Thyroid gland (tissue), 4 donors: ENCODE data around the gene SDCCAG8.

Source experiments
- POLR2A ChIP-seq, 2 donors: fragments of 450-650 bp; IDR thresholded peaks; one replicate each; pipeline ENCODE4 v1.6.1; 2017; ENCODE audit warnings: antibody characterized with exemption in 2 of 2, mild to moderate bottlenecking in 2 of 2, moderate library complexity in 1 of 2
- TF ChIP-seq, protein P1 (sequence below), 6 experiments: fragments of 200-600 bp in 3 of 6; fragments of 450-650 bp in 3 of 6; sonication (generic) in 3 of 6; IDR thresholded peaks; one replicate each; pipeline ENCODE4 v1.5.1; 2016 to 2019; ENCODE audit warnings: antibody characterized with exemption in 6 of 6, mild to moderate bottlenecking in 2 of 6, inconsistent platforms in 1 of 6, moderate library complexity in 1 of 6

DNA sequence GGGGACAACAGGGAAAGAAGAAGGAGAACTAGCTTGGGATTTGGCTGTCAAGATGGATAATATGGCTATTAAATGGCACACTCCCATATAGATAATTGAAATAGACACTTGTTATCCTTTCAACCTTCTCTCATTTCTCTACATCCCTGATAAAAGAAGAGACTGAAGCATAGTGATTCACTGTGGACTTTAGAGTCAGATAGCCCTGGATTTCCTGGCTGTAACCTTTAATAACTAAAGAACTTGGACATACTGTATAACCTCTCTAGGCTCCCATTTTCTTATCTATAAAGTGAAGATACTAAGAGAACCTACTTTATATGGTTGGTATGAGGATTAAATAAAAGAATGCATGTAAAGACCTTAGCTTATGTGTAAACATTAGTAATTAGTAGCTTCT is 152.6 kb downstream of the SDCCAG8 start:
- TF ChIP-seq, protein P1, sequence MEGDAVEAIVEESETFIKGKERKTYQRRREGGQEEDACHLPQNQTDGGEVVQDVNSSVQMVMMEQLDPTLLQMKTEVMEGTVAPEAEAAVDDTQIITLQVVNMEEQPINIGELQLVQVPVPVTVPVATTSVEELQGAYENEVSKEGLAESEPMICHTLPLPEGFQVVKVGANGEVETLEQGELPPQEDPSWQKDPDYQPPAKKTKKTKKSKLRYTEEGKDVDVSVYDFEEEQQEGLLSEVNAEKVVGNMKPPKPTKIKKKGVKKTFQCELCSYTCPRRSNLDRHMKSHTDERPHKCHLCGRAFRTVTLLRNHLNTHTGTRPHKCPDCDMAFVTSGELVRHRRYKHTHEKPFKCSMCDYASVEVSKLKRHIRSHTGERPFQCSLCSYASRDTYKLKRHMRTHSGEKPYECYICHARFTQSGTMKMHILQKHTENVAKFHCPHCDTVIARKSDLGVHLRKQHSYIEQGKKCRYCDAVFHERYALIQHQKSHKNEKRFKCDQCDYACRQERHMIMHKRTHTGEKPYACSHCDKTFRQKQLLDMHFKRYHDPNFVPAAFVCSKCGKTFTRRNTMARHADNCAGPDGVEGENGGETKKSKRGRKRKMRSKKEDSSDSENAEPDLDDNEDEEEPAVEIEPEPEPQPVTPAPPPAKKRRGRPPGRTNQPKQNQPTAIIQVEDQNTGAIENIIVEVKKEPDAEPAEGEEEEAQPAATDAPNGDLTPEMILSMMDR (IDR thresholded peaks at IDR 0.05): no peak
- TF ChIP-seq POLR2A (IDR thresholded peaks at IDR 0.05): no peak
